ENCODE measurements around the gene ARSJ.
"Not testable (repeated sequence)": the region's sequence is repeated elsewhere in the genome, so short reads cannot be mapped to it uniquely, and the experiment has no call there.

The ARSJ gene

GRCh38 chr4:113979148-113979904 is at the start of gene ARSJ:
Gene ARSJ (minus strand): TSS chr4:113979647. CDS start chr4:113978834, 813 bp downstream.
- peak; percentile 72 for DNase-seq

DNA sequence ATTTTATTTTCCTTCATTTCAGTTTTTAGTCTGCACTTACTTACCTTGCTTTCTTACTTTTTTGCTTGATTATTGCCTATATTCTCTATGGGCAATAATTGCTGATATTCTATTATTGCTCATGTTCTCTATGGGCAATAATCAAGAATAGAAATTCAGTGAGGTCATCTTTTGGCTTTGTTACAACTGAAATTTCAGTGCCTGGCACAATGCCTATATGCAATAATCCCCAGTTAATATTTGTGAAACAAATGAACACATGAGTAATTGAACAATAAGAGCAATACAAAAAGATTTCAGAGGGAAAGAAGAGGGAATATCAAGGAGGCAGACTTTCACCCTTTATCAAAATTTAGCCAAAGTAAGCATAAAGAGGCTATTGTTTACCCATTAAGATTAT is 48.6 kb upstream of the ARSJ start:
- peak; percentile 19 for DNase-seq

GRCh38 chr4:114027596-114027995 is 48.1 kb upstream of the ARSJ start:
- DNase-seq = no peak

GRCh38 chr4:114026447-114026846 is 47.0 kb upstream of the ARSJ start:
- no peak for DNase-seq

GRCh38 chr4:114025176-114025777 is 45.8 kb upstream of the ARSJ start:
- DNase-seq = no peak

- DNase-seq = no peak
Measured at GRCh38 chr4:114021451-114021850, 42.0 kb upstream of the ARSJ start.

GRCh38 chr4:114019969-114020358 is 40.5 kb upstream of the ARSJ start:
- DNase-seq = no peak

GRCh38 chr4:114019276-114019968 is 40.0 kb upstream of the ARSJ start:
- DNase-seq = no peak

DNA sequence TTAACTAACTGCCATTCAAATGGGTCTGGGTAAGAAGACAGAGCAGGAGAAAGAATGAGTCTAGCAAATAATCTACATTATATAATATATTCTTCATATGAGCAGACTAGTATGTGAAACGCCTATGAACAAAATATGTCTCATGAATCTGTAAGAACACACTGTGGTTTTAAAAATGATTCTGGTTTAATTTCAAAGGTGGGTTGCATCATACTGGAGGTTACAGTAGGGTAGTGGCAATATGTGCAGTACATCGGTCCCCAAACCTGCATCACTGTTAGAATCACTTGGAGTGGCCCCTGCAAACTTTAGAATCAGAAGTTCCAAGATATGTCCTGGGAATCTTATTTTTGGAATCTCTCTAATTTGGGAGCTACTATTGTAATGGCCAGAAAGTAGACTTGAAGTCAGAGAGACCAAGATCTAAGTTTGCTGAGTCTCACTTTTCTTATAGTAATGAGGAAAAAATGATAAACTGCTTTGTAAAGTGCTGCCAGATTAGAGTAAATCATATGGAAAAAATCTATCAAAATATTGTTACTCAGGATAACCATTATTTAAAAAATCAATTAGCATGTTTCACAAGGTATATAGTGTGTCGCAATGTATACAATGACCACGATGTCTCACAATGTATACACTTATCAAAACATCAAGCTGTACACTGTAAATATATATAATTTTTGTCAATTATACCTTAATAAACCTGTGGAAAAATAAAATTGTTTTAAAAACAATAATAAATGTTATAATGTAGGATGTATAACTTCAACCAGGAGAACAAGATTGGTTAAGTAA is 37.9 kb upstream of the ARSJ start:
- DNase-seq = no peak

DNA sequence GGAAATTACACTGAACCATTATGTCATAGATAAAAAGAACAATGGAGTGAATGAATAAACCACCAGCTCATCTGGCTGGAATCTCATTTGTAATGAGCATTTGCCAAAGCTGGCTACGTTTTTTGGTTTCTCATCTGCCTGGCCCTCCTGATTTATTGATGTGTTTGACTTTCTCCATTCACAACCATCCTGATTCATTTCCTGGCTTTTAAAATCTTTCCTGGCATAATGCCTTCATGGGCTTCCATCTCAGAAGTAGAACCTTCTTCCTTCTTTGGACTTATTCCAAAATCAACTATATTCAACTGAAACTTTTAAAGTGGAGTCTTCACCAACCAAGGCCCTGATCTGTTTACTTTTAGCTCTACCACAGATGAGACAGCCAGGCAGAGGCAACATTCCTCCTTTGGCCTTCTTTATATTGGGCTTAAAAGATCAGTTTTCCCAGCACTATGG is 36.0 kb upstream of the ARSJ start:
- DNase-seq = peak; percentile 99

GRCh38 chr4:114013201-114013600 is 33.8 kb upstream of the ARSJ start:
- DNase-seq = not testable (repeated sequence)

GRCh38 chr4:114012749-114013148 is 33.3 kb upstream of the ARSJ start:
- no peak for DNase-seq

DNA sequence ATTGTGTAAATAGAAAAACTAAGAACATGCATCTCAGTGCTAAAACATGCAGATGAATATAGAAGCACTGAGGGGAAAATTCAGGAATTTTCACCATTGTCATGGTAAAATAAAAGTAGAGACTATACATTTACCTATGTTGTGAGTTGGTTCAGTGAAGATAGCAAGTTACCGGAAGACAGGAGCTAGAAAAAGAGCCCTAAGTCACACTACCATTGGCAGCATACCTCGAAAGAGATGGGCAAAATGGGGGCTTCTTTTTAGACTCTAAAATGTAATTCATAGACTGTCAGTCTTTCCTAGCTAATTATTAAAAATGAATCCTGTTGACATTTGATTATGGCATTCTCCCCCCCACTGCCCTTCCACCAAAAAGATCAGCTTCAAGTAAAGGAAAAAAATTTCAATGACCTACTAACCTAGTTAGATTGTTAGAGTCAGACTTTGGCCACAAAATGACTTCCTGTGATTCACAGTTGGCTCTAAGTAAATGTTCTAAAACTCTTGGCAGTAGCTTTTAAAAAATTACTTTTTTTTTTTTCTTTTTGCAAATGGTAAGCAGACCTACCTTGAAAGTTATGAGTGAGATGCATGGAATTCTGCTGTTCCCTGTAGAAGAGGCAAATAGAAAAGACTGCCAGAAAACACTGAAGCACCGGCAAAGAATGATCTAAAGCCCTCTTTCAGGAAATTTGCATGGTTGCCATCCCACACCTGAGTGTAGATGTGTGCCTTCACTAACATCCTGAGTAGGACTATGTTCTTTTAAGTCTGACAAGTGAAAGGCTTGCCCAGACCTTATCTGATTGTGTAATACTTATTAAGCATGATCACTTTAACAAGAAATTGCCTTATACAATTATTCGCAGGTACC is 26.4 kb upstream of the ARSJ start:
- DNase-seq = peak; percentile 45

- not testable (repeated sequence) for DNase-seq
Measured at GRCh38 chr4:114004483-114005226, 25.2 kb upstream of the ARSJ start.

- no peak for DNase-seq
Measured at GRCh38 chr4:113998531-113998930, 19.1 kb upstream of the ARSJ start.

DNA sequence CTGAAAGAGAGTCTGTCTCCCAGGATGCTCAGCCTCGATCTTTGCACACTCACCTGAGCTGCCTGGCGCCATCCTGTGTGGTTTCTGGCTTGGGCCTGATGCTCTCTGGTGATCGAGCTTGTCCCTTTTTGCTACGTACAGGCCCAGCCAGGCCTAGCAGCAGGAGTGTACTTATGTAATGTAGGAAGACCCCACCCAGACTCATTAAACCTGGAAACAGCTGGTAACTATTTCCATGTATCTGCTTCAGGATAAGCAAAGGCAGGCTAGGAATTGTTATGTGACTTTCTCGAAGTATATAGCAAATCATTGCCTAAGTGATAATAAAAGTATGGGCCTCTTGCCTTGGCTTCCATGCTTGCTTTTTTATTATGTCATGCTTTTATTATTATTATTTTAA is 18.6 kb upstream of the ARSJ start:
- DNase-seq = no peak

- DNase-seq = no peak
Measured at GRCh38 chr4:113997206-113997605, 17.8 kb upstream of the ARSJ start.

DNA sequence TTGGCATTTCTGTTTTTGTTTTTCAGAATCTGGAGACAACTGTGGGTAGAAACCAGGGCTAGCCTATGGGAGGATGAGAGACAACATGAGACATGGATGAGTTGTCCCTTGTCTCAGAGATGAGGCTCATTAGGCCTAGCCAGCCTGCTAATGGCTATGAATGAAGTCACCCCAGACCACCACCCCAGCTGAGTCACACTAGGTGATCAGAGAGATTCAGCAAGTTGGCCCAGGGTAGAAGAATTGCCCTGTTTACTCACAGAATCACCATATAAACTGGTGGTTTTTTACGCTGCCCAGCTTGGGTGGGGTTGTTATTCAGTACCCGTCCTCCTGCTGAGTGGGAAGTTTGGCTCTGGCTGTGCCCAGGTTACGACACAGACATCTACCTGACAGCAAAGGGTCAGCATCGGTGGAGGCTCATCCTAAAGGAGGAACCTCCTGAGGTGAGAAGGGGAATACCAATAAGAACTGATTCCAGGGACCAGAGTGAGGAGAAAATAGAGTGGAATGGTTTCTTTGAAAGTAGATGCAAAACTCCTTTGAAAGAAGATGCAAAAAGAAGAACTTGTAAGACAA is 17.2 kb upstream of the ARSJ start:
- peak; percentile 54 for DNase-seq

DNA sequence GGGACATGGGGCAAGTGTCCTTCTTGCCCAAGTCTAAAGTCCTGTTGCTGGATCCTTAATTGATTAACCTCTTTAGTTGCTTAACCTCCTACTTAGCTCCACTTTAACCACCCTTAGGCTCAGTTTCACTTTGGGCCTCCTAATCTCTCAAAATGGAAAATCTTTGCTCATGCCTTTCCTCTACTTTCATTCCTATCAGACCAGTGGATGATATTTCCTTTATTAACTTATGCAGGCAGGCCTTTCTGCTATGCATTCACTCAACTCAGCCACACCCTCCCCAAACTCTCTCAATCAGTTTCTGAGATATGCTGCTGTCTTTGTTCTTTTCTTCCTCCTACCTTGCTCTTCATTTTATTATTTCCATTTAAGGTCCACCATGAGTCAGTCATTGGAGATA is 14.4 kb upstream of the ARSJ start:
- no peak for DNase-seq

GRCh38 chr4:113990886-113991285 is 11.4 kb upstream of the ARSJ start:
- no peak for DNase-seq

GRCh38 chr4:113987382-113987941 is 8.0 kb upstream of the ARSJ start:
- no peak for DNase-seq
